HepG2 (cell line): Measurements from ENCODE around the gene NDUFB7. TPM values are rescaled to one million over a fixed set of nuclear protein-coding genes. Genes with fewer than 3 reads are reported as not detected.

Source experiments
- ATAC-seq: fragments of 200-7000 bp; cut with Tn5 transposase; 3 replicates; pipeline ENCODE4 v1.9.1; 2020; ENCODE audit warnings: mild to moderate bottlenecking, moderate library complexity
- BruUV-seq: library from RNA; stranded (reverse); fragments of 400-500 nt; replicated peaks from 2 replicates; lab custom pipeline; 2021; lab: Mats Ljungman, UMichigan
- CTCF ChIA-PET: fragments of 300-600 bp; formaldehyde crosslinking; extraction: SDS; loops from one replicate; lab custom pipeline; 2021; ENCODE audit warnings: low total read pairs, inconsistent platforms, low intra/inter-chr PET ratio; lab: Yijun Ruan, JAX
- POLR2A ChIA-PET: fragments of 350-600 bp; sonication (Branson Sonifier 250); formaldehyde crosslinking; loops from one replicate; lab custom pipeline; 2020; ENCODE audit warnings: antibody characterized with exemption, inconsistent platforms; lab: Yijun Ruan, JAX
- DNase-seq: peaks from one replicate; pipeline ENCODE4 v3.0.0-alpha.2; 2015; ENCODE audit warnings: low spot score
- FAIRE-seq: peaks from 3 replicates; lab custom pipeline; 2011; peaks lifted over from hg19 to GRCh38; lab: Jason Lieb, UNC
- H2AFZ ChIP-seq: one replicate; pipeline ENCODE4 v1.6.1; 2011; ENCODE audit warnings: low read length, inconsistent platforms
- H3K27ac ChIP-seq: fragments of 300-600 bp; 3 replicates; pipeline ENCODE4 v1.8.0; 2011; ENCODE audit warnings: mixed run types, mild to moderate bottlenecking, mixed read lengths, low read length, inconsistent platforms; ENCODE audit not compliant: insufficient read depth; ENCODE audit errors: extremely low read length
- H3K27me3 ChIP-seq, 2 experiments: fragments of 200-600 bp in 1 of 2; 2 replicates in 1 of 2; 3 replicates in 1 of 2; pipeline versions ENCODE4 v1.6.0 to v1.8.0; 2011; ENCODE audit warnings: low read length in 2 of 2, mild to moderate bottlenecking in 2 of 2, moderate library complexity in 2 of 2, inconsistent platforms in 1 of 2; ENCODE audit not compliant: insufficient read depth in 2 of 2, control insufficient read depth in 1 of 2
- H3K36me3 ChIP-seq, 2 experiments: fragments of 200-600 bp in 1 of 2; replicated peaks in 1 of 2; 2 replicates in 1 of 2; 3 replicates in 1 of 2; pipeline versions ENCODE4 v1.5.1 to v1.8.0; 2011; ENCODE audit warnings: low read length in 2 of 2, inconsistent platforms in 1 of 2; ENCODE audit not compliant: insufficient read depth in 2 of 2, control insufficient read depth in 1 of 2
- H3K4me1 ChIP-seq: 2 replicates; pipeline ENCODE4 v1.5.1; 2012; ENCODE audit warnings: low read length, inconsistent platforms; ENCODE audit not compliant: insufficient read depth
- H3K4me2 ChIP-seq: 2 replicates; pipeline ENCODE4 v1.6.0; 2011; ENCODE audit warnings: low read depth, low read length, inconsistent platforms
- H3K4me3 ChIP-seq, 3 experiments: fragments of 200-600 bp in 1 of 3; sonication (generic), shearing (Covaris generic) in 1 of 3; replicated peaks in 1 of 3; 2 replicates each; pipeline ENCODE4 v1.5.1; 2011 to 2016; ENCODE audit warnings: low read length in 3 of 3, inconsistent platforms in 2 of 3, low read depth in 2 of 3, mild to moderate bottlenecking in 2 of 3, control low read depth in 1 of 3, mixed read lengths in 1 of 3; ENCODE audit not compliant: insufficient read depth in 1 of 3
- H3K79me2 ChIP-seq: one replicate; pipeline ENCODE4 v1.6.1; 2011; ENCODE audit warnings: low read length, inconsistent platforms; ENCODE audit not compliant: insufficient read depth
- H3K9ac ChIP-seq: 2 replicates; pipeline ENCODE4 v1.6.0; 2011; ENCODE audit warnings: mild to moderate bottlenecking, low read depth, low read length, inconsistent platforms; ENCODE audit not compliant: insufficient read depth
- H3K9me3 ChIP-seq: 2 replicates; pipeline ENCODE4 v1.5.1; 2012; ENCODE audit warnings: mild to moderate bottlenecking, low read length
- H4K20me1 ChIP-seq: 2 replicates; pipeline ENCODE4 v1.6.0; 2011; ENCODE audit warnings: inconsistent platforms, mild to moderate bottlenecking, low read length, moderate library complexity; ENCODE audit not compliant: insufficient read depth
- BORCS8-MEF2B ChIP-seq: sonication (generic); formaldehyde crosslinking; IDR thresholded peaks from 2 replicates; pipeline ENCODE4 v1.8.0; 2022; ENCODE audit warnings: mild to moderate bottlenecking, missing genetic modification reagents
- GZF1 ChIP-seq: sonication (generic); formaldehyde crosslinking; IDR thresholded peaks from 2 replicates; pipeline ENCODE4 v1.5.1; 2020; ENCODE audit warnings: mild to moderate bottlenecking, missing genetic modification reagents
- HOXA5 ChIP-seq: sonication (generic); formaldehyde crosslinking; IDR thresholded peaks from 2 replicates; pipeline ENCODE4 v1.4.0; 2020; ENCODE audit warnings: missing genetic modification reagents
- MIER3 ChIP-seq: IDR thresholded peaks from 2 replicates; pipeline ENCODE4 v1.6.1; 2016; ENCODE audit warnings: missing compliant biosample characterization, borderline replicate concordance
- RNF2 ChIP-seq: fragments of 450-650 bp; conservative IDR thresholded peaks from 2 replicates; pipeline ENCODE4 v1.6.1; 2016; ENCODE audit warnings: low read depth
- SAFB2 ChIP-seq: sonication (generic); formaldehyde crosslinking; IDR thresholded peaks from 2 replicates; pipeline ENCODE4 v1.5.1; 2020; ENCODE audit warnings: missing genetic modification reagents, low read depth, mild to moderate bottlenecking, borderline replicate concordance
- SP140L ChIP-seq: sonication (generic); formaldehyde crosslinking; IDR thresholded peaks from 2 replicates; pipeline ENCODE4 v1.4.0; 2020; ENCODE audit warnings: missing genetic modification reagents, borderline replicate concordance
- TOPORS ChIP-seq: sonication (generic); formaldehyde crosslinking; IDR thresholded peaks from 2 replicates; pipeline ENCODE4 v1.8.0; 2023; ENCODE audit warnings: mild to moderate bottlenecking, missing genetic modification reagents
- YY1 ChIP-seq: IDR thresholded peaks from 2 replicates; pipeline ENCODE4 v1.6.1; 2011; ENCODE audit warnings: low read length, low read depth, moderate library complexity, mild to moderate bottlenecking; ENCODE audit not compliant: insufficient read depth, insufficient replicate concordance
- ZNF124 ChIP-seq: sonication (generic); formaldehyde crosslinking; IDR thresholded peaks from 2 replicates; pipeline ENCODE4 v1.4.0; 2020; ENCODE audit warnings: missing genetic modification reagents
- ZNF44 ChIP-seq: sonication (generic); formaldehyde crosslinking; IDR thresholded peaks from 2 replicates; pipeline ENCODE4 v1.5.1; 2020; ENCODE audit warnings: mild to moderate bottlenecking, missing genetic modification reagents
- ZNF484 ChIP-seq: sonication (generic); formaldehyde crosslinking; IDR thresholded peaks from 2 replicates; pipeline ENCODE4 v1.5.1; 2020; ENCODE audit warnings: mild to moderate bottlenecking, low read depth, missing genetic modification reagents, borderline replicate concordance
- ZNF543 ChIP-seq: sonication (generic); formaldehyde crosslinking; IDR thresholded peaks from 2 replicates; pipeline ENCODE4 v1.4.0; 2020; ENCODE audit warnings: mild to moderate bottlenecking, missing genetic modification reagents
- ZNF557 ChIP-seq: sonication (generic); formaldehyde crosslinking; IDR thresholded peaks from 2 replicates; pipeline ENCODE4 v1.4.0; 2020; ENCODE audit warnings: missing genetic modification reagents
- ZNF562 ChIP-seq: sonication (generic); formaldehyde crosslinking; IDR thresholded peaks from 2 replicates; pipeline ENCODE4 v1.8.0; 2022; ENCODE audit warnings: missing genetic modification reagents, borderline replicate concordance
- ZNF7 ChIP-seq: IDR thresholded peaks from 2 replicates; pipeline ENCODE4 v1.6.1; 2016; ENCODE audit warnings: missing biosample characterization, missing genetic modification reagents
- WGBS: methylation state at CpG from one replicate; pipeline ENCODE4 v1.1.6; 2017; ENCODE audit warnings: low lambda C conversion rate; 5-methylcytosine and 5-hydroxymethylcytosine counted together
- in situ Hi-C: cut with HindIII; loops from 2 replicates; pipeline ENCODE4 v1.10.0; 2017; ENCODE audit warnings: low pct_unique_long_range_greater_than_20kb; ENCODE audit not compliant: extremely low pct_ligation_motif_present
- intact Hi-C: fragments of 100-400 bp; cut with micrococcal nuclease; formaldehyde crosslinking; loops from one replicate; pipeline ENCODE4 v1.10.0; 2022; ENCODE audit not compliant: unreplicated experiment
- polyA plus RNA-seq, 8 experiments: library from polyadenylated mRNA; depleted of rRNA in 3 of 8; stranded (reverse) in 7 of 8; unstranded in 1 of 8; fragments of >200 nt; fragmentation: Illumina TruSeq in 4 of 8; extraction: Trizol in 4 of 8; gene quantifications; 2 replicates each; pipeline versions ENCODE4 v1.2.1 to v1.2.3, GENCODE V29; 2011 to 2016; ENCODE audit warnings: low read depth in 4 of 8, missing spikeins in 1 of 8, mixed read lengths in 1 of 8; ENCODE audit not compliant: insufficient read depth in 1 of 8
- total RNA-seq, 5 experiments: library from RNA; depleted of rRNA; stranded (reverse); fragments of >200 nt; fragmentation: Illumina TruSeq; extraction: Trizol; gene quantifications; 2 replicates each; pipeline ENCODE4 v1.2.3, GENCODE V29; 2016; ENCODE audit warnings: low read depth in 1 of 5
- TF ChIP-seq, protein P1 (sequence below): sonication (generic); formaldehyde crosslinking; IDR thresholded peaks from 2 replicates; pipeline ENCODE4 v1.5.0; 2020; ENCODE audit warnings: mild to moderate bottlenecking, missing genetic modification reagents
- TF ChIP-seq, protein P2 (sequence below): fragments of 450-650 bp; IDR thresholded peaks from 2 replicates; pipeline ENCODE4 v1.6.1; 2016
- TF ChIP-seq, protein P3 (sequence below): sonication (generic); formaldehyde crosslinking; IDR thresholded peaks from 2 replicates; pipeline ENCODE4 v1.5.1; 2020; ENCODE audit warnings: missing genetic modification reagents, mild to moderate bottlenecking, borderline replicate concordance

Gene NDUFB7
- total and polyA plus RNA-seq, 2 of the 13 experiments (the other 11 are each of a cell fraction or from before 2014, with no cell fraction given) = 156 to 198 TPM

DNA sequence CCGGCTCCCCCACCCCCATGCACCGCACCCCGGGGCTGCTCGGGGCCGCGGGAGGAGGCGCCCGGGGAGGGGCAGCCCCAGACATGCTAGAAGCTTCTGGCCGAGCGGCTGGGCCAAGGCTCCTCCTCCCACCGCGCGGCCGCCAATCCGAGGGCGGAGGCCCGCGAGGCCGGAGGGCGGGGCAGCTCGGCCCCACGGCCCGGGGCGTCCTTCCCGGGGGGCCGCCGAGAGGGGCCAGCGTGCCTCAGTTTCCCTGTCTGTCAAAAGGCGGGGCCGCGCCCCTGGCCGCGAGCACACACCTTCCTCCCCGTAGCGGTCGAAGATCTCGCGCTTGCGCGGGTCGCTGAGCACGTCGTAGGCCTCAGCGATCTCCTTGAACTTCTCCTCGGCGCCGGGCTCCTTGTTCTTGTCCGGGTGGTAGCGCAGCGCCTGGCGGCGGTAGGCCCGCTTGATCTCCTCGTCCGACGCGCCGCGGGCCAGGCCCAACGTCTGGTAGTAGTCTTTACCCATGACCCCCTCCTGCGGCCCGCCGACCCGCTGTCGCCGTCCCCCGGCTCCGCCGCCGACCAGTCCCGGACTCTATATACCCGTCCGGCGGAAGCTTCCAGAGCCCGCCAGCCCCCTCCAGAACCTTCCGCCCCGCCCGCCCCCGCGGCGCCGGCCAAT lies 53.9 kb downstream of the NDUFB7 start, which contains the start of gene DNAJB1:
DNAJB1 (minus strand) TSS at position 558 of the 666 bp plus-strand sequence; CDS start at position 510, 48 bp downstream.
- no peaks in the 10 kb centered on the region for H3K9me3 ChIP-seq
- in situ Hi-C loops (no loop called here), intact Hi-C loops (no loop called here)
- ATAC-seq (peak; percentile 61), FAIRE-seq (no peak), DNase-seq (peak; percentile 38)
- no peak within 1 kb of the TSS for H2AFZ ChIP-seq
- peak within 1 kb of the TSS; percentile 91 to 98 (median 92) for H3K4me3 ChIP-seq
- H3K9ac ChIP-seq = peak within 1 kb of the TSS; percentile 98
- WGBS = 0% methylated on average over 8 of the region's 82 CpGs
- peaks cover 9 to 26% of the 10 kb centered on the region in 2 experiments for H3K36me3 ChIP-seq
- H3K27me3 ChIP-seq = no peaks in the 10 kb centered on the region; a peak in 1 of 5 replicates
- H3K27ac ChIP-seq = peak within 1 kb of the TSS; percentile 97
- TSS peak; percentile 58 for BruUV-seq
- H4K20me1 ChIP-seq = peaks cover 35% of the 10 kb centered on the region
- H3K4me2 ChIP-seq = peak within 1 kb of the TSS; percentile 96
- H3K79me2 ChIP-seq = peaks cover 39% of the 10 kb centered on the region
- POLR2A ChIA-PET = interaction anchor here (0.7 to 5.8 kb wide), 23 partner anchors 8 to 667 kb away, joined by 3 to 123 read pairs (median 5); partner anchors contain the start of genes ASF1B, GIPC1, NDUFB7 and PKN1
- CTCF ChIA-PET = no interaction called here
- H3K4me1 ChIP-seq = peaks cover 79% of the 10 kb centered on the region
- TF ChIP-seq HOXA5 = peak; percentile 87; the same call in 1 of the 2 replicates
- peak; percentile 48; the same call in 1 of the 2 replicates for TF ChIP-seq BORCS8-MEF2B (CRISPR knock-in tag)
- no peak for TF ChIP-seq ZNF562 (CRISPR knock-in tag)
- peak; percentile 45 for TF ChIP-seq SAFB2 (CRISPR knock-in tag)
- TF ChIP-seq RNF2 = 0 out of 2 replicates have a peak, but pooled peaks have one; percentile 27
- TF ChIP-seq ZNF557 (CRISPR knock-in tag) = 0 out of 2 replicates have a peak, but pooled peaks have one; percentile 53
- TF ChIP-seq ZNF543 (CRISPR knock-in tag) = 0 out of 2 replicates have a peak, but pooled peaks have one; percentile 37
- TF ChIP-seq ZNF44 (CRISPR knock-in tag) = no peak
- TF ChIP-seq MIER3 (CRISPR knock-in tag) = no peak
- TF ChIP-seq, protein P1, sequence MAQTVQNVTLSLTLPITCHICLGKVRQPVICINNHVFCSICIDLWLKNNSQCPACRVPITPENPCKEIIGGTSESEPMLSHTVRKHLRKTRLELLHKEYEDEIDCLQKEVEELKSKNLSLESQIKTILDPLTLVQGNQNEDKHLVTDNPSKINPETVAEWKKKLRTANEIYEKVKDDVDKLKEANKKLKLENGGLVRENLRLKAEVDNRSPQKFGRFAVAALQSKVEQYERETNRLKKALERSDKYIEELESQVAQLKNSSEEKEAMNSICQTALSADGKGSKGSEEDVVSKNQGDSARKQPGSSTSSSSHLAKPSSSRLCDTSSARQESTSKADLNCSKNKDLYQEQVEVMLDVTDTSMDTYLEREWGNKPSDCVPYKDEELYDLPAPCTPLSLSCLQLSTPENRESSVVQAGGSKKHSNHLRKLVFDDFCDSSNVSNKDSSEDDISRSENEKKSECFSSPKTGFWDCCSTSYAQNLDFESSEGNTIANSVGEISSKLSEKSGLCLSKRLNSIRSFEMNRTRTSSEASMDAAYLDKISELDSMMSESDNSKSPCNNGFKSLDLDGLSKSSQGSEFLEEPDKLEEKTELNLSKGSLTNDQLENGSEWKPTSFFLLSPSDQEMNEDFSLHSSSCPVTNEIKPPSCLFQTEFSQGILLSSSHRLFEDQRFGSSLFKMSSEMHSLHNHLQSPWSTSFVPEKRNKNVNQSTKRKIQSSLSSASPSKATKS = no peak; the same call in 1 of the 2 replicates
- peak; percentile 13; the same call in 1 of the 2 replicates for TF ChIP-seq GZF1
- no peak for TF ChIP-seq ZNF484 (CRISPR knock-in tag)
- no peak for TF ChIP-seq YY1
- TF ChIP-seq, protein P2, sequence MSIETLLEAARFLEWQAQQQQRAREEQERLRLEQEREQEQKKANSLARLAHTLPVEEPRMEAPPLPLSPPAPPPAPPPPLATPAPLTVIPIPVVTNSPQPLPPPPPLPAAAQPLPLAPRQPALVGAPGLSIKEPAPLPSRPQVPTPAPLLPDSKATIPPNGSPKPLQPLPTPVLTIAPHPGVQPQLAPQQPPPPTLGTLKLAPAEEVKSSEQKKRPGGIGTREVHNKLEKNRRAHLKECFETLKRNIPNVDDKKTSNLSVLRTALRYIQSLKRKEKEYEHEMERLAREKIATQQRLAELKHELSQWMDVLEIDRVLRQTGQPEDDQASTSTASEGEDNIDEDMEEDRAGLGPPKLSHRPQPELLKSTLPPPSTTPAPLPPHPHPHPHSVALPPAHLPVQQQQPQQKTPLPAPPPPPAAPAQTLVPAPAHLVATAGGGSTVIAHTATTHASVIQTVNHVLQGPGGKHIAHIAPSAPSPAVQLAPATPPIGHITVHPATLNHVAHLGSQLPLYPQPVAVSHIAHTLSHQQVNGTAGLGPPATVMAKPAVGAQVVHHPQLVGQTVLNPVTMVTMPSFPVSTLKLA = no peak
- 0 out of 2 replicates have a peak, but pooled peaks have one; percentile 39 for TF ChIP-seq SP140L (CRISPR knock-in tag)
- 0 out of 2 replicates have a peak, but pooled peaks have one; percentile 37 for TF ChIP-seq TOPORS
- TF ChIP-seq ZNF124 (CRISPR knock-in tag) = no peak
- peak; percentile 19; the same call in 1 of the 2 replicates for TF ChIP-seq ZNF7 (CRISPR knock-in tag)
- TF ChIP-seq, protein P3, sequence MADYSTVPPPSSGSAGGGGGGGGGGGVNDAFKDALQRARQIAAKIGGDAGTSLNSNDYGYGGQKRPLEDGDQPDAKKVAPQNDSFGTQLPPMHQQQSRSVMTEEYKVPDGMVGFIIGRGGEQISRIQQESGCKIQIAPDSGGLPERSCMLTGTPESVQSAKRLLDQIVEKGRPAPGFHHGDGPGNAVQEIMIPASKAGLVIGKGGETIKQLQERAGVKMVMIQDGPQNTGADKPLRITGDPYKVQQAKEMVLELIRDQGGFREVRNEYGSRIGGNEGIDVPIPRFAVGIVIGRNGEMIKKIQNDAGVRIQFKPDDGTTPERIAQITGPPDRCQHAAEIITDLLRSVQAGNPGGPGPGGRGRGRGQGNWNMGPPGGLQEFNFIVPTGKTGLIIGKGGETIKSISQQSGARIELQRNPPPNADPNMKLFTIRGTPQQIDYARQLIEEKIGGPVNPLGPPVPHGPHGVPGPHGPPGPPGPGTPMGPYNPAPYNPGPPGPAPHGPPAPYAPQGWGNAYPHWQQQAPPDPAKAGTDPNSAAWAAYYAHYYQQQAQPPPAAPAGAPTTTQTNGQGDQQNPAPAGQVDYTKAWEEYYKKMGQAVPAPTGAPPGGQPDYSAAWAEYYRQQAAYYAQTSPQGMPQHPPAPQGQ (CRISPR knock-in tag) = no peak
